WTC11 (cell line): ENCODE data around the gene GORAB.

Source experiments
- KAT7 ChIP-seq: sonication (generic); formaldehyde crosslinking; IDR thresholded peaks from 2 replicates; pipeline ENCODE4 v1.8.1; 2023; ENCODE audit warnings: missing genetic modification reagents, mild to moderate bottlenecking, borderline replicate concordance
- NFATC4 ChIP-seq: fragments of 250-450 bp; sonication (Bioruptor Pico); IDR thresholded peaks from 2 replicates; pipeline ENCODE4 v1.9.0; 2021; ENCODE audit warnings: mild to moderate bottlenecking
- NR3C1 ChIP-seq: sonication (generic); formaldehyde crosslinking; conservative IDR thresholded peaks from 2 replicates; pipeline ENCODE4 v1.8.1; 2023; ENCODE audit warnings: low read depth, mild to moderate bottlenecking, missing genetic modification reagents
- RELA ChIP-seq: sonication (generic); formaldehyde crosslinking; IDR thresholded peaks from 2 replicates; pipeline ENCODE4 v1.8.1; 2022; ENCODE audit warnings: missing genetic modification reagents, mild to moderate bottlenecking, borderline replicate concordance
- SP1 ChIP-seq: sonication (generic); formaldehyde crosslinking; conservative IDR thresholded peaks from 2 replicates; pipeline ENCODE4 v1.8.1; 2022; ENCODE audit warnings: missing genetic modification reagents
- TF ChIP-seq, protein P1 (sequence below): fragments of 200-600 bp; IDR thresholded peaks from 2 replicates; pipeline ENCODE4 v1.8.0; 2022; ENCODE audit warnings: antibody characterized with exemption
- TF ChIP-seq, protein P2 (sequence below): sonication (generic); formaldehyde crosslinking; IDR thresholded peaks from 2 replicates; pipeline ENCODE4 v1.8.0; 2022; ENCODE audit warnings: mild to moderate bottlenecking, missing genetic modification reagents
- TF ChIP-seq, protein P3 (sequence below): sonication (generic); formaldehyde crosslinking; IDR thresholded peaks from 2 replicates; pipeline ENCODE4 v1.8.1; 2023; ENCODE audit warnings: mild to moderate bottlenecking, missing genetic modification reagents, borderline replicate concordance
- TF ChIP-seq, protein P4 (sequence below): sonication (generic); formaldehyde crosslinking; IDR thresholded peaks from 2 replicates; pipeline ENCODE4 v1.8.0; 2023; ENCODE audit warnings: missing genetic modification reagents

DNA sequence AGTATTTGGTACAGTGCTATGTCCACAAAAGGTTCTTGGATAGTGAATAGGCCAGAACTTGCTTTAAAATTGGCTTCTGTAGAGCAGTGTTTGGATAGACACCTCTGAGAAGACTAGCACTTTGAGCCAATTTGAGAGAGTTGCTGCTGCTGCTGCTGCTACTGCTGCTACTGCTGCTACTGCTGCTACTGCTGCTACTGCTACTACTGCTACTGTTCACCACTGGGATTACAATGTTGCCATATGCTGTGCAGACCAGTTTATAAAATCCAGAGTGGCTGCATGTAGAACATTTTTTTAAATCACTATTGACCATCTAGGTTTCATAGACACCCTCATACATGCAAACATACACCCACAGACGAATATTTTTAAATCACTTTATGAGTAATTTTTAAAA, 15.3 kb downstream of the GORAB start:
- TF ChIP-seq, protein P1, sequence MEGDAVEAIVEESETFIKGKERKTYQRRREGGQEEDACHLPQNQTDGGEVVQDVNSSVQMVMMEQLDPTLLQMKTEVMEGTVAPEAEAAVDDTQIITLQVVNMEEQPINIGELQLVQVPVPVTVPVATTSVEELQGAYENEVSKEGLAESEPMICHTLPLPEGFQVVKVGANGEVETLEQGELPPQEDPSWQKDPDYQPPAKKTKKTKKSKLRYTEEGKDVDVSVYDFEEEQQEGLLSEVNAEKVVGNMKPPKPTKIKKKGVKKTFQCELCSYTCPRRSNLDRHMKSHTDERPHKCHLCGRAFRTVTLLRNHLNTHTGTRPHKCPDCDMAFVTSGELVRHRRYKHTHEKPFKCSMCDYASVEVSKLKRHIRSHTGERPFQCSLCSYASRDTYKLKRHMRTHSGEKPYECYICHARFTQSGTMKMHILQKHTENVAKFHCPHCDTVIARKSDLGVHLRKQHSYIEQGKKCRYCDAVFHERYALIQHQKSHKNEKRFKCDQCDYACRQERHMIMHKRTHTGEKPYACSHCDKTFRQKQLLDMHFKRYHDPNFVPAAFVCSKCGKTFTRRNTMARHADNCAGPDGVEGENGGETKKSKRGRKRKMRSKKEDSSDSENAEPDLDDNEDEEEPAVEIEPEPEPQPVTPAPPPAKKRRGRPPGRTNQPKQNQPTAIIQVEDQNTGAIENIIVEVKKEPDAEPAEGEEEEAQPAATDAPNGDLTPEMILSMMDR = no peak
- no peak for TF ChIP-seq SP1 (CRISPR knock-in tag)
- TF ChIP-seq NFATC4 (CRISPR knock-in tag) = no peak
- no peak for TF ChIP-seq RELA
- no peak for TF ChIP-seq NR3C1 (CRISPR knock-in tag)
- TF ChIP-seq, protein P2, sequence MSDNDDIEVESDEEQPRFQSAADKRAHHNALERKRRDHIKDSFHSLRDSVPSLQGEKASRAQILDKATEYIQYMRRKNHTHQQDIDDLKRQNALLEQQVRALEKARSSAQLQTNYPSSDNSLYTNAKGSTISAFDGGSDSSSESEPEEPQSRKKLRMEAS (CRISPR knock-in tag) = no peak
- TF ChIP-seq, protein P3, sequence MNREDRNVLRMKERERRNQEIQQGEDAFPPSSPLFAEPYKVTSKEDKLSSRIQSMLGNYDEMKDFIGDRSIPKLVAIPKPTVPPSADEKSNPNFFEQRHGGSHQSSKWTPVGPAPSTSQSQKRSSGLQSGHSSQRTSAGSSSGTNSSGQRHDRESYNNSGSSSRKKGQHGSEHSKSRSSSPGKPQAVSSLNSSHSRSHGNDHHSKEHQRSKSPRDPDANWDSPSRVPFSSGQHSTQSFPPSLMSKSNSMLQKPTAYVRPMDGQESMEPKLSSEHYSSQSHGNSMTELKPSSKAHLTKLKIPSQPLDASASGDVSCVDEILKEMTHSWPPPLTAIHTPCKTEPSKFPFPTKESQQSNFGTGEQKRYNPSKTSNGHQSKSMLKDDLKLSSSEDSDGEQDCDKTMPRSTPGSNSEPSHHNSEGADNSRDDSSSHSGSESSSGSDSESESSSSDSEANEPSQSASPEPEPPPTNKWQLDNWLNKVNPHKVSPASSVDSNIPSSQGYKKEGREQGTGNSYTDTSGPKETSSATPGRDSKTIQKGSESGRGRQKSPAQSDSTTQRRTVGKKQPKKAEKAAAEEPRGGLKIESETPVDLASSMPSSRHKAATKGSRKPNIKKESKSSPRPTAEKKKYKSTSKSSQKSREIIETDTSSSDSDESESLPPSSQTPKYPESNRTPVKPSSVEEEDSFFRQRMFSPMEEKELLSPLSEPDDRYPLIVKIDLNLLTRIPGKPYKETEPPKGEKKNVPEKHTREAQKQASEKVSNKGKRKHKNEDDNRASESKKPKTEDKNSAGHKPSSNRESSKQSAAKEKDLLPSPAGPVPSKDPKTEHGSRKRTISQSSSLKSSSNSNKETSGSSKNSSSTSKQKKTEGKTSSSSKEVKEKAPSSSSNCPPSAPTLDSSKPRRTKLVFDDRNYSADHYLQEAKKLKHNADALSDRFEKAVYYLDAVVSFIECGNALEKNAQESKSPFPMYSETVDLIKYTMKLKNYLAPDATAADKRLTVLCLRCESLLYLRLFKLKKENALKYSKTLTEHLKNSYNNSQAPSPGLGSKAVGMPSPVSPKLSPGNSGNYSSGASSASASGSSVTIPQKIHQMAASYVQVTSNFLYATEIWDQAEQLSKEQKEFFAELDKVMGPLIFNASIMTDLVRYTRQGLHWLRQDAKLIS (CRISPR knock-in tag) = no peak
- TF ChIP-seq KAT7 (CRISPR knock-in tag) = no peak
- TF ChIP-seq, protein P4, sequence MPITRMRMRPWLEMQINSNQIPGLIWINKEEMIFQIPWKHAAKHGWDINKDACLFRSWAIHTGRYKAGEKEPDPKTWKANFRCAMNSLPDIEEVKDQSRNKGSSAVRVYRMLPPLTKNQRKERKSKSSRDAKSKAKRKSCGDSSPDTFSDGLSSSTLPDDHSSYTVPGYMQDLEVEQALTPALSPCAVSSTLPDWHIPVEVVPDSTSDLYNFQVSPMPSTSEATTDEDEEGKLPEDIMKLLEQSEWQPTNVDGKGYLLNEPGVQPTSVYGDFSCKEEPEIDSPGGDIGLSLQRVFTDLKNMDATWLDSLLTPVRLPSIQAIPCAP (CRISPR knock-in tag) = no peak
